Astrocyte (in vitro differentiated cells and primary cell): ENCODE results near the gene FAF1. TPM values are rescaled to one million over a fixed set of nuclear protein-coding genes. Genes with fewer than 3 reads are reported as not detected.

ENCODE experiments used
- DNase-seq: peaks from one replicate; pipeline ENCODE4 v3.0.0-alpha.2; 2010; ENCODE audit warnings: low read depth
- FAIRE-seq: peaks from 2 replicates; lab custom pipeline; 2011; peaks lifted over from hg19 to GRCh38; lab: Jason Lieb, UNC
- H2AFZ ChIP-seq: 2 replicates; pipeline ENCODE4 v1.6.0; 2012; ENCODE audit warnings: low read depth, low read length, inconsistent platforms
- H3K27ac ChIP-seq: 2 replicates; pipeline ENCODE4 v1.5.1; 2011; ENCODE audit warnings: low read depth, low read length, inconsistent platforms
- H3K27me3 ChIP-seq: 2 replicates; pipeline ENCODE4 v1.6.0; 2011; ENCODE audit warnings: low read length, inconsistent platforms; ENCODE audit not compliant: insufficient read depth
- H3K36me3 ChIP-seq: 2 replicates; pipeline ENCODE4 v1.5.1; 2011; ENCODE audit warnings: low read length, inconsistent platforms; ENCODE audit not compliant: insufficient read depth
- H3K4me1 ChIP-seq: 2 replicates; pipeline ENCODE4 v1.5.1; 2011; ENCODE audit warnings: low read length, inconsistent platforms; ENCODE audit not compliant: insufficient read depth
- H3K4me2 ChIP-seq: 2 replicates; pipeline ENCODE4 v1.6.0; 2012; ENCODE audit warnings: low read length, inconsistent platforms
- H3K4me3 ChIP-seq: 2 replicates; pipeline ENCODE4 v1.5.1; 2011; ENCODE audit warnings: low read depth, mild to moderate bottlenecking, low read length, inconsistent platforms; ENCODE audit not compliant: insufficient read depth
- H3K79me2 ChIP-seq: 2 replicates; pipeline ENCODE4 v1.6.0; 2012; ENCODE audit warnings: mild to moderate bottlenecking, low read length, inconsistent platforms; ENCODE audit not compliant: insufficient read depth
- H3K9ac ChIP-seq: 2 replicates; pipeline ENCODE4 v1.6.0; 2012; ENCODE audit warnings: mild to moderate bottlenecking, low read length, inconsistent platforms
- H3K9me3 ChIP-seq: 2 replicates; pipeline ENCODE4 v1.5.1; 2012; ENCODE audit warnings: low read depth, mild to moderate bottlenecking, low read length, inconsistent platforms; ENCODE audit not compliant: insufficient read depth
- H4K20me1 ChIP-seq: 2 replicates; pipeline ENCODE4 v1.6.0; 2012; ENCODE audit warnings: low read length, inconsistent platforms; ENCODE audit not compliant: insufficient read depth
- H3K27ac Mint-ChIP-seq: one replicate; pipeline ENCODE4 v1.8.0; 2021; ENCODE audit warnings: mild to moderate bottlenecking, mixed read lengths; ENCODE audit not compliant: unreplicated experiment
- H3K27me3 Mint-ChIP-seq: one replicate; pipeline ENCODE4 v1.8.0; 2021; ENCODE audit warnings: low read depth, mixed read lengths; ENCODE audit not compliant: unreplicated experiment
- H3K36me3 Mint-ChIP-seq: one replicate; pipeline ENCODE4 v1.8.0; 2021; ENCODE audit warnings: low read depth, mixed read lengths; ENCODE audit not compliant: unreplicated experiment
- H3K4me1 Mint-ChIP-seq: one replicate; pipeline ENCODE4 v1.8.0; 2021; ENCODE audit warnings: low read depth, mixed read lengths; ENCODE audit not compliant: unreplicated experiment
- H3K4me3 Mint-ChIP-seq: one replicate; pipeline ENCODE4 v1.8.0; 2021; ENCODE audit warnings: mild to moderate bottlenecking, moderate library complexity, mixed read lengths; ENCODE audit not compliant: unreplicated experiment
- H3K9me3 Mint-ChIP-seq: one replicate; pipeline ENCODE4 v1.8.0; 2021; ENCODE audit warnings: mild to moderate bottlenecking, mixed read lengths; ENCODE audit not compliant: unreplicated experiment
- CTCF ChIP-seq: IDR thresholded peaks from 2 replicates; pipeline ENCODE4 v1.5.1; 2011; ENCODE audit warnings: low read depth, mild to moderate bottlenecking, inconsistent platforms, low read length, moderate library complexity; ENCODE audit not compliant: insufficient read depth
- EZH2 ChIP-seq: IDR thresholded peaks from 2 replicates; pipeline ENCODE4 v1.6.1; 2012; ENCODE audit warnings: mild to moderate bottlenecking, low read length, inconsistent platforms; ENCODE audit not compliant: insufficient read depth
- total RNA-seq: library from RNA; stranded (reverse); gene quantifications from 2 replicates; pipeline ENCODE4 v1.2.1, GENCODE V29; 2021

Gene FAF1
- total RNA-seq, 1 donor from 2014 or later = 35.4 TPM

GRCh38 chr1:50416553-50417453 lies 543.3 kb downstream of the FAF1 start:
- FAIRE-seq = no peak
- no peak overlapping the region for H3K4me3 Mint-ChIP-seq
- H3K27me3 ChIP-seq = peaks cover 81% of the 10 kb centered on the region

GRCh38 chr1:50416150-50416527 lies 543.9 kb downstream of the FAF1 start:
- Histone ChIP-seq H4K20me1 (peaks cover 11% of the 10 kb centered on the region), H3K27me3 (peaks cover 78% of the 10 kb centered on the region), H3K9me3 (peaks cover 4% of the 10 kb centered on the region), H3K4me2 (peak overlapping the region; percentile 79), H3K4me3 (no peak overlapping the region), H3K9ac (no peak overlapping the region), H3K27ac (no peak overlapping the region), H3K36me3 (no peaks in the 10 kb centered on the region), H2AFZ (peak overlapping the region; percentile 17), H3K79me2 (peaks cover 13% of the 10 kb centered on the region), H3K4me1 (peaks cover 6% of the 10 kb centered on the region)
- FAIRE-seq (no peak), DNase-seq (no peak)
- peak; percentile 5 for TF ChIP-seq EZH2
- no peak for TF ChIP-seq CTCF
- Mint-ChIP-seq H3K4me1 (no peaks in the 10 kb centered on the region), H3K9me3 (peaks cover 21% of the 10 kb centered on the region), H3K27me3 (peaks cover 74% of the 10 kb centered on the region), H3K36me3 (peaks cover 4% of the 10 kb centered on the region), H3K4me3 (no peak overlapping the region), H3K27ac (no peak overlapping the region)

More at GRCh38 chr1:50416553-50417453, 543.3 kb downstream of the FAF1 start:
- no peak overlapping the region for H3K9ac ChIP-seq
- peaks cover 6% of the 10 kb centered on the region for H3K4me1 ChIP-seq
- DNase-seq = no peak
- peak overlapping the region; percentile 79 for H3K4me2 ChIP-seq
- H3K9me3 ChIP-seq = peaks cover 4% of the 10 kb centered on the region
- H3K4me3 ChIP-seq = no peak overlapping the region
- H3K4me1 Mint-ChIP-seq = no peaks in the 10 kb centered on the region
- H3K79me2 ChIP-seq = peaks cover 16% of the 10 kb centered on the region
- peaks cover 75% of the 10 kb centered on the region for H3K27me3 Mint-ChIP-seq
- no peak overlapping the region for H3K27ac ChIP-seq
- H3K27ac Mint-ChIP-seq = peak overlapping the region; percentile 30
- H4K20me1 ChIP-seq = peaks cover 13% of the 10 kb centered on the region
- H3K9me3 Mint-ChIP-seq = peaks cover 24% of the 10 kb centered on the region
- TF ChIP-seq EZH2 (peak; percentile 70), CTCF (no peak)
- no peaks in the 10 kb centered on the region for H3K36me3 ChIP-seq
- H3K36me3 Mint-ChIP-seq = peaks cover 4% of the 10 kb centered on the region
- H2AFZ ChIP-seq = peak overlapping the region; percentile 17
